SK-N-DZ (cell line): ENCODE data around the gene LNP1.
A peak's percentile ranks its signal among the peaks of the same experiment; 100 is the strongest.

Experiments
- DNase-seq: peaks from one replicate; pipeline ENCODE4 v3.0.0-alpha.2; 2015; ENCODE audit warnings: low spot score

The LNP1 gene

GRCh38 chr3:100399341-100400071, 1.8 kb upstream of the LNP1 start:
- DNase-seq, result no peak

- peak; percentile 10 for DNase-seq
Measured at GRCh38 chr3:100400419-100400779, 940 bp upstream of the LNP1 start.

GRCh38 chr3:100401674-100402041, 319 bp downstream of the LNP1 start:
- no peak for DNase-seq

- DNase-seq, result no peak
Measured at GRCh38 chr3:100402256-100402655, 917 bp downstream of the LNP1 start.

GRCh38 chr3:100402891-100403290, 1.6 kb downstream of the LNP1 start:
- DNase-seq, result no peak

- peak; percentile 44 for DNase-seq
Measured at GRCh38 chr3:100403362-100404249, 2.3 kb downstream of the LNP1 start.

- no peak for DNase-seq
Measured at GRCh38 chr3:100404250-100404548, 2.9 kb downstream of the LNP1 start.

- no peak for DNase-seq
Measured at GRCh38 chr3:100407164-100407563, 5.8 kb downstream of the LNP1 start.

- DNase-seq, result no peak
Measured at GRCh38 chr3:100407977-100408532, 6.7 kb downstream of the LNP1 start.

- no peak for DNase-seq
Measured at GRCh38 chr3:100411091-100411982, 10.0 kb downstream of the LNP1 start.

GRCh38 chr3:100412912-100413590, 11.7 kb downstream of the LNP1 start:
- DNase-seq, result no peak

GRCh38 chr3:100413613-100414012, 12.3 kb downstream of the LNP1 start:
- no peak for DNase-seq

- no peak for DNase-seq
Measured at GRCh38 chr3:100416176-100416575, 14.8 kb downstream of the LNP1 start.

- no peak for DNase-seq
Measured at GRCh38 chr3:100416863-100417262, 15.5 kb downstream of the LNP1 start.

- no peak for DNase-seq
Measured at GRCh38 chr3:100419406-100419805, 18.1 kb downstream of the LNP1 start.

- no peak for DNase-seq
Measured at GRCh38 chr3:100420885-100421284, 19.5 kb downstream of the LNP1 start.

- no peak for DNase-seq
Measured at GRCh38 chr3:100423611-100424010, 22.3 kb downstream of the LNP1 start.

GRCh38 chr3:100424261-100424660, 22.9 kb downstream of the LNP1 start:
- no peak for DNase-seq

GRCh38 chr3:100425316-100425715, 24.0 kb downstream of the LNP1 start:
- no peak for DNase-seq

GRCh38 chr3:100426067-100426682, 24.8 kb downstream of the LNP1 start:
- no peak for DNase-seq

- no peak for DNase-seq
Measured at GRCh38 chr3:100427699-100428098, 26.4 kb downstream of the LNP1 start.
